Ovary (tissue), 9 donors: ENCODE measurements around the gene DGAT2. TPM values are rescaled to one million over a fixed set of nuclear protein-coding genes. Genes with fewer than 3 reads are reported as not detected.
A peak's percentile ranks its signal among the peaks of the same experiment; 100 is the strongest.

Experiments used
- DNase-seq, 5 donors: peaks; one replicate each; pipeline ENCODE4 v3.0.0-alpha.2; 2019 to 2020
- H3K27ac ChIP-seq, 2 donors: fragments of 200-600 bp; one replicate each; pipeline versions ENCODE4 v1.5.1 to v1.8.0; 2019 to 2022
- H3K27me3 ChIP-seq: fragments of 200-600 bp; one replicate; pipeline ENCODE4 v1.8.0; 2022
- H3K36me3 ChIP-seq: fragments of 200-600 bp; sonication (generic); one replicate; pipeline ENCODE4 v1.5.1; 2019
- H3K4me1 ChIP-seq: one replicate; pipeline ENCODE4 v1.8.1; 2013; ENCODE audit warnings: mild to moderate bottlenecking, moderate library complexity; ENCODE audit not compliant: insufficient read depth
- H3K4me3 ChIP-seq: fragments of 200-600 bp; sonication (generic); one replicate; pipeline ENCODE4 v1.5.1; 2017
- H3K9me3 ChIP-seq, 2 donors: fragments of 200-600 bp in 1 of 2; sonication (generic) in 1 of 2; one replicate each; pipeline versions ENCODE4 v1.5.1 to v1.8.1; 2013 to 2019; ENCODE audit warnings: mild to moderate bottlenecking in 1 of 2, moderate library complexity in 1 of 2
- CTCF ChIP-seq, 3 donors: fragments of 450-650 bp in 2 of 3; fragments of 200-600 bp in 1 of 3; IDR thresholded peaks; one replicate each; pipeline versions ENCODE4 v1.5.1 to v1.8.0; 2016 to 2022; ENCODE audit warnings: antibody characterized with exemption in 3 of 3, mild to moderate bottlenecking in 1 of 3
- EP300 ChIP-seq: sonication (generic); formaldehyde crosslinking; IDR thresholded peaks from one replicate; pipeline ENCODE4 v1.6.1; 2017; ENCODE audit warnings: antibody characterized with exemption
- POLR2A ChIP-seq: fragments of 450-650 bp; IDR thresholded peaks from one replicate; pipeline ENCODE4 v1.6.1; 2017; ENCODE audit warnings: antibody characterized with exemption, mild to moderate bottlenecking, moderate library complexity
- WGBS, 3 donors: extraction: QIAGEN DNeasy Blood & Tissue Kit in 1 of 3; methylation state at CpG; one replicate each; pipeline versions ENCODE4 v1.1.5 to v1.1.7; 2013 to 2017; 5-methylcytosine and 5-hydroxymethylcytosine counted together
- intact Hi-C, 4 donors: fragments of 100-400 bp; cut with DNase I; formaldehyde crosslinking; loops; one replicate each; pipeline versions ENCODE4 v1.11.0 to v1.15.1; 2022 to 2023
- polyA plus RNA-seq, 2 donors: library from polyadenylated mRNA; stranded (reverse); fragments of 200-250 nt in 1 of 2; fragments of 350-450 nt in 1 of 2; fragmentation: Illumina TruSeq in 1 of 2; extraction: RNeasy Lipid Tissue Mini Kit (QIAGEN cat#74804) in 1 of 2; gene quantifications; one replicate each; pipeline ENCODE4 v1.2.3, GENCODE V29; 2013 to 2014
- total RNA-seq, 7 donors: library from RNA; depleted of rRNA in 2 of 7; stranded (reverse); fragments of >200 nt in 2 of 7; fragmentation: NEBNext Ultra II Directional in 3 of 7; extraction: Animal tissue kit (Norgen Biotek cat#: 25700) in 3 of 7; gene quantifications; one replicate each; pipeline versions ENCODE4 v1.1.0 to v1.2.4, GENCODE V29; 2016 to 2023
- donor health status: DM: no; HTN: no; CAD: no; lungs with moderate emphysema.
- donor health status: DM: no; HTN: no; CAD: no.
- donor health status: Bipolar disorder and iron deficiency.
- donor health status: DM: yes; HTN: yes; CAD: no.
- donor health status: DM: no; HTN: no; CAD: no.
- donor health status: DM: yes; HTN: yes; CAD: no.

DGAT2 gene
- total and polyA plus RNA-seq, 9 donors: 0.69 to 21.1 (median 1.6) TPM

- Histone ChIP-seq H3K4me3 (no peak overlapping the region), H3K9me3 (no peaks in the 10 kb centered on the region), H3K27me3 (no peaks in the 10 kb centered on the region), H3K27ac (no peak overlapping the region), H3K36me3 (no peaks in the 10 kb centered on the region), H3K4me1 (no peaks in the 10 kb centered on the region)
- intact Hi-C loops: no loop called here
- 88 to 92% (median 91%) methylated on average over 8 of the region's 8 CpGs for WGBS, 3 donors
- TF ChIP-seq CTCF (IDR thresholded peaks at IDR 0.05) (no peak), POLR2A (no peak), EP300 (no peak)
- DNase-seq: no peak
Observed at GRCh38 chr11:75797116-75797515, 28.5 kb downstream of the DGAT2 start.

GRCh38 chr11:75797792-75798191 lies 29.2 kb downstream of the DGAT2 start:
- Histone ChIP-seq H3K36me3 (no peaks in the 10 kb centered on the region), H3K4me1 (no peaks in the 10 kb centered on the region), H3K27ac (no peak overlapping the region), H3K4me3 (no peak overlapping the region), H3K27me3 (no peaks in the 10 kb centered on the region), H3K9me3 (no peaks in the 10 kb centered on the region)
- intact Hi-C loops: no loop called here
- no peak for DNase-seq
- TF ChIP-seq EP300: no peak
- TF ChIP-seq CTCF (IDR thresholded peaks at IDR 0.05): no peak
- no peak for TF ChIP-seq POLR2A
- 94 to 100% (median 100%) methylated on average over 1 of the region's 1 CpG for WGBS, 3 donors

DNA sequence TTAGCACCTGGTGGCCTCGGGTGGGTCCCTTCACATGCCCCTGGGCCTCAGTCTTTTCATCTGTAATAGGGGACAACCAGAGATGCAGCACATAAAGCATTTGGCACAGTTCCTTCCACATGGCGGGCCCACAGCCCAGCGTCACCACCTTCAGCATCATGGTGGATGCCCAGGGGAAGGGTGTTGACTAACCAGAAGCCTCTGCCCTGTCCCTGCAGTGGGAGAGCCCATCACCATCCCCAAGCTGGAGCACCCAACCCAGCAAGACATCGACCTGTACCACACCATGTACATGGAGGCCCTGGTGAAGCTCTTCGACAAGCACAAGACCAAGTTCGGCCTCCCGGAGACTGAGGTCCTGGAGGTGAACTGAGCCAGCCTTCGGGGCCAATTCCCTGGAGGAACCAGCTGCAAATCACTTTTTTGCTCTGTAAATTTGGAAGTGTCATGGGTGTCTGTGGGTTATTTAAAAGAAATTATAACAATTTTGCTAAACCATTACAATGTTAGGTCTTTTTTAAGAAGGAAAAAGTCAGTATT lies 31.6 kb downstream of the DGAT2 start:
- intact Hi-C loops: loop anchor here (5.0 to 10.0 kb wide), 6 partner anchors 67 to 522 kb away; no protein-coding TSS in a partner anchor
- WGBS, 3 donors: 96 to 98% (median 96%) methylated on average over 8 of the region's 8 CpGs
- no peak overlapping the region for H3K4me3 ChIP-seq
- no peaks in the 10 kb centered on the region for H3K27me3 ChIP-seq
- H3K36me3 ChIP-seq: no peaks in the 10 kb centered on the region
- H3K27ac ChIP-seq: no peak overlapping the region
- peak in 1 of 5 donors; percentile 11 for DNase-seq
- TF ChIP-seq EP300: no peak
- TF ChIP-seq CTCF (IDR thresholded peaks at IDR 0.05): no peak
- TF ChIP-seq POLR2A: no peak
- H3K9me3 ChIP-seq: no peaks in the 10 kb centered on the region
- no peaks in the 10 kb centered on the region for H3K4me1 ChIP-seq

DNA sequence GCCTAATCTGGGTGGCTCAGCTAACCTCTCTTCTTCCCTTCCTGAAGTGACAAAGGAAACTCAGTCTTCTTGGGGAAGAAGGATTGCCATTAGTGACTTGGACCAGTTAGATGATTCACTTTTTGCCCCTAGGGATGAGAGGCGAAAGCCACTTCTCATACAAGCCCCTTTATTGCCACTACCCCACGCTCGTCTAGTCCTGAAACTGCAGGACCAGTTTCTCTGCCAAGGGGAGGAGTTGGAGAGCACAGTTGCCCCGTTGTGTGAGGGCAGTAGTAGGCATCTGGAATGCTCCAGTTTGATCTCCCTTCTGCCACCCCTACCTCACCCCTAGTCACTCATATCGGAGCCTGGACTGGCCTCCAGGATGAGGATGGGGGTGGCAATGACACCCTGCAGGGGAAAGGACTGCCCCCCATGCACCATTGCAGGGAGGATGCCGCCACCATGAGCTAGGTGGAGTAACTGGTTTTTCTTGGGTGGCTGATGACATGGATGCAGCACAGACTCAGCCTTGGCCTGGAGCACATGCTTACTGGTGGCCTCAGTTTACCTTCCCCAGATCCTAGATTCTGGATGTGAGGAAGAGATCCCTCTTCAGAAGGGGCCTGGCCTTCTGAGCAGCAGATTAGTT lies 32.3 kb downstream of the DGAT2 start:
- no peaks in the 10 kb centered on the region for H3K27me3 ChIP-seq
- no peak for DNase-seq
- TF ChIP-seq CTCF (IDR thresholded peaks at IDR 0.05): no peak
- TF ChIP-seq EP300: no peak
- no peak for TF ChIP-seq POLR2A
- no peak overlapping the region for H3K4me3 ChIP-seq
- H3K9me3 ChIP-seq: no peaks in the 10 kb centered on the region
- H3K4me1 ChIP-seq: no peaks in the 10 kb centered on the region
- intact Hi-C loops: loop anchor here (5.0 to 10.0 kb wide), 6 partner anchors 66 to 521 kb away; no protein-coding TSS in a partner anchor
- no peaks in the 10 kb centered on the region for H3K36me3 ChIP-seq
- H3K27ac ChIP-seq: no peak overlapping the region
- WGBS, 3 donors: 80 to 87% (median 84%) methylated on average over 6 of the region's 6 CpGs
